Ecto neural progenitor cell (in vitro differentiated cells): ENCODE results near the gene MAST3.
A peak's percentile ranks its signal among the peaks of the same experiment; 100 is the strongest.
"Not testable (repeated sequence)": the region's sequence is repeated elsewhere in the genome, so short reads cannot be mapped to it uniquely, and the experiment has no call there.

Source experiments
- DNase-seq: peaks from one replicate; pipeline ENCODE4 v3.0.0-alpha.2; 2018; ENCODE audit warnings: low spot score

The MAST3 gene

GRCh38 chr19:18086590-18087138 is 10.9 kb upstream of the MAST3 start, which contains the start of gene IL12RB1:
IL12RB1 (minus strand) TSS chr19:18086934; CDS start chr19:18086823, 111 bp downstream.
- no peak for DNase-seq

- not testable (repeated sequence) for DNase-seq
Observed at GRCh38 chr19:18089096-18089541, 8.5 kb upstream of the MAST3 start.

GRCh38 chr19:18089726-18090125 is 7.9 kb upstream of the MAST3 start:
- no peak for DNase-seq

DNA sequence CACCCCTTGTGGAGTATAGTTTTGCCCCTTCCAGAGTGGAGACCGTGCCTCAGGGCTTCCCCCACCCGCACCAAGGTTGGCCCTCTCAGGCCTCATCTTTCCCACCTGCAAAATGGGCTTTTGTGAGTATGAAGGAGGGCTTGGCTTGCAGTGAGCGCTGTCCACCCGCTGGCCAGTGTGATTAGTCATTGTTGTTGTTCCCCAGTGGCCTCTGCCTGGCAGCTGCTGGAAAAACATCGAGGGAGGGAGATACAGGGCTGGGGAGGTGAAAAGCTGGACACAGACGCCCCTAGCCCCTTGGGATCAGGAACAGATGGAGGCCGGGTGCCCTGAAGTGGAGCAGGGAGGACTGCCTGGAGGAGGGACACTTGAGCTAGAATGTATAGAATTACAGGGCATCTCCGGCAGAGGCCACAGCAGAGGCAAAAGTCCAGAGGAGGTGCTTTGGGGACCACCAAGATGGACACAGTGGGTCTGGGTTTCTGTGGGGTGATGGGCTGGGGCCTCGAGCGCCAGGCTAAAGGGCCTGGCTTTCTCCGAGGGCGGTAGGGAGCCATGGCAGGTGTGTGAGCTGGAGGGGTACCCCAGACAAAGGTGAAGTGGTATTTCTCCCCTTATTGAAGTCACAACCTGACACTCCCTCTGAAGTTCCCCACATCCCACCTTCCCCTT is 6.9 kb upstream of the MAST3 start:
- DNase-seq, result no peak

DNA sequence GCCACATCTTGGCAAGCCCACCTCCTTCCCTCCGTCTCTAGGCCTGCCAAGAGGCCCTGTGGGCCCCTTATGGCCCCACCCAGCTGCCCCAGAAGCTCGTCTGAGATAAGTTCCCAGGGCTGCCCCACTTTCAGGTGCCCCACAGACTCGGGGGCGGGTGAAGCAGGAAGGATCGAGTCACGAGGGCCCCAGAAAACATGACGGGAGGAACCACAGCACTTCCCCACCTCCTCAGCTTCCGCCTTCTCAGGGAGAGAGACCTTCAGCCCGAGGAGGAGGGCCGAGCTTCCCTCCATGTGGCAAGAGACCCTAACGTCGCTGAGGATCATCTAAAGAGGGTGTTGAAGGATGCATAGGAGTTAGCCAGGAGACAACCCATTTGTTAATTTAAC is 6.4 kb upstream of the MAST3 start:
- DNase-seq, result no peak

GRCh38 chr19:18093439-18094161 is 4.0 kb upstream of the MAST3 start:
- no peak for DNase-seq

GRCh38 chr19:18096258-18096657 is 1.3 kb upstream of the MAST3 start:
- DNase-seq, result no peak

DNA sequence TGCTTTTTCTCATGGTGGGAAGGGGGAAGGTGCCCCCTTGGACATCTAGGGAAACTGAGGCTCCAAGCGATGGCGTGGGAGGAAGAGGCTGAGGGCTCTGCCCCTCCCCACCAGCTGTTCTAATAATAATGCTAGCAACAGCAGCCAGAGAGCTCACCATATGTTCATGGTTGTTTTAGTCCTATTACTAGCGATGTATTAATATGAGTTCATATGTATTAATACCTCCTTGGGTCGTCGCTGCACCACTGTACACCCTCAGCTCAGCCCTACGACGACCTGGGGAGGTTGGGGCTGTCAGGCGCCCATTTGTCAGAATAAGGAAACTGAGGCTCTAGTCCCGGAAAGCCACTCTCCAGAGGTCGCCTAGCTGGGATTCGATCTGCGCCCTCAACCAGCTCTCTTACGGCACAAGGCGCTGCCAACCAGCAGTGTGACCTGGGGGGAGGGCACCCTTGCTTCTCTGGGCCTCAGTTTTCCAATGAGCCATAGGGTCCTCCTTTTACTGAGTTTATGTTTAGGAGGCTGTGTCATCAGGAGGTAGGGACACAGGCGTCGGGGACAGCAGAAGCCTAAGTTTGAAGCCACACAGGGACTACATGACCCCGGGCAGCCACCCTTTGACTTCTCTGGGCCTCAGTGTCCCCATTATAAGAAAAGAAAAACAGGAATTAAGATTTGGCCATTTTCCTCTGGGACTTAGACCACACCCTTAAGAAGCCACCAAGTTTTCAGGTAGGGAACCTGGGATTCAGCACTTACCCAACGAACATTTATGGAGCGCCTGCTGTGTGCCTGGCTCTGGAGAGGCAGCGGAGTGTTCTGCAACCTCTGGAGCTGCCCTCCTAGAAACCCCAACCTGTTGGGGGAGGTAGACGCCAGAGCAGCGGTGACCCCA is 664 bp downstream of the MAST3 start:
- DNase-seq, result no peak

GRCh38 chr19:18098891-18099622 is 1.5 kb downstream of the MAST3 start:
- DNase-seq, result no peak

DNA sequence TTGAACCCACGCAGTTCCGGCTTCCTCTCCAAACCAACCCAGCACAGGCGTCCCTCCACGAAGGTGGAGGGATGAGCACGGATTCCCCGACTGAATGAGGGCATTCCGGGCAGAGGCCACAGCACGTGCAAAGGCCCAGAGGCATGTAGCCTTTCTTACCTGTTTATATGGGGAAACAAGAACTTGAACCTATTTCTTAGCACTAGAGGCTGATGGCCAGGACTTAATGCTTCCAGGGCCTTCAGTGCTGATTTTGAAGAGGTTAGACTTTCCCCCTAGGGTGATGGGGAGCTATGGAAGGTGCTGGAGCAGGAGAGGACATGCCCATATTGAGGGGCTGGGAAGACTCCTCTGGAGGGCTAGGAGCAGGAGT is 2.0 kb downstream of the MAST3 start:
- no peak for DNase-seq

- DNase-seq, result peak; percentile 92
Observed at GRCh38 chr19:18100710-18101109, 3.1 kb downstream of the MAST3 start.

GRCh38 chr19:18101268-18101667 is 3.7 kb downstream of the MAST3 start:
- no peak for DNase-seq

- DNase-seq, result no peak
Observed at GRCh38 chr19:18102916-18103542, 5.5 kb downstream of the MAST3 start.

GRCh38 chr19:18104793-18105131 is 7.2 kb downstream of the MAST3 start:
- DNase-seq, result no peak

DNA sequence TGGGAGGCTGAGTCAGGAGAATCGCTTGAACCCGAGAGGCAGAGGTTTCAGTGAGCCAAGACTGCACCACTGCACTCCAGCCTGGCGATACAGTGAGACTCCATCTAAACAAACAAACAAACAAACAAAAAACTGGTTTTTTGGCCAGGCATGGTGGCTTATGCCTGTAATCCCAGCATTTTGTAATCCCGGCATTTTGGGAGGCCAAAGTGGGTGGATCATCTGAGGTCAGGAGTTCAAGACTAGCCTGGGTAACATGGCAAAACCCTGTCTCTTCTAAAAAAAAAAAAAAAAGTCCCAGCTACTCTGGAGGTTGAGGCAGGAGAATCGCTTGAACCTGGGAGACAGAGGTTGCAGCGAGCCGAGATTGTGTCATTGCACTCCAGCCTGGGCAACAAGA is 7.7 kb downstream of the MAST3 start:
- not testable (repeated sequence) for DNase-seq

GRCh38 chr19:18107235-18107634 is 9.7 kb downstream of the MAST3 start:
- DNase-seq, result no peak

- DNase-seq, result no peak
Observed at GRCh38 chr19:18108897-18109296, 11.3 kb downstream of the MAST3 start.

- DNase-seq, result no peak
Observed at GRCh38 chr19:18109341-18109732, 11.8 kb downstream of the MAST3 start.

DNA sequence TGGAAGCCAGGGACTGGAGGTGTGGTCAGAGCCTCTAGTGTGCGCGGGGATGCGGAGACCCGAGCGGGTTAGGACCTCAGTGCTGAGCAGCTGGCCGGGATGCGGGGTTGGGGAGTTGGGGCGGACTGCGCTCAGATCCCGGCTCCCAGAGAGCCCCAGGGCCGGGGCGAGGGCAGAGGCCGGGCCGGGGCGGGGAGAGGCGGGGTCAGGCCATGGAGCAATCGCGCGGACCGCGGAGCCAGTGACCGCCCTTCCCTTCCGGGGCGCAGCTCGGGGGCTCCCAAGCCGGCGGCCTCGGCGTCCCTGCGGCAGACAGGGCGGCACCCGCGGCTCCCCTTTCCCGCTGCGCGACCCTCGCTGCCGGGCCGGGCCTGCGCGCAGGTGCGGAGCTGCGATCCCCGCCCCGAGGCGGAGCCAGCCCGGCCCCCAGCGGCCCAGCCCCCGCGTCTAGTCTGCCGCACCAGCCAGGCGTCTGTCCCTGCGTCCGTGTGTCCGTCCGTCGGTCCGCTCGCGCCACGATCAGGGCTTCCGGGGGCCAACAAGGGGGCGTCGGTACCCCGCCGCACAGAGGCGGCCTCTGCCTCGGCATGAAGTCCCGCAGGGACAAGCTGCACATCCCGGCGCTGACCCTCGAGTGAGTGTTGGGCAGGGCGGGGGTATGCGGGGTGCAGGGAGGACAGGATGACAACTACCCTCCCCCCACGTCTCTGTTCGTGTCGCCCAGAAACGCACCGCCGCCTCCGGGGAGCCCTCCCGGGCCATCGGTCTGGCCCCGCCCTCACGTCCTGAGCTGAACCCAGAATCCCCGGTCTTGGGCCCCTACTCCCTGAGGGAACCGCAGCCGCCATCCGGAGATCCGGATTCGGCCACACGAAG is 12.4 kb downstream of the MAST3 start:
- peak; percentile 76 for DNase-seq

- no peak for DNase-seq
Observed at GRCh38 chr19:18110609-18111232, 13.1 kb downstream of the MAST3 start.
